Hippocampal formation (tissue), 2 donors: ENCODE results near the gene C6orf120.
"Not testable (repeated sequence)": the region's sequence is repeated elsewhere in the genome, so short reads cannot be mapped to it uniquely, and the experiment has no call there.

Experiments
- DNase-seq, 2 donors: peaks; one replicate each; lab custom pipeline; 2025; lab: John Stamatoyannopoulos, UW

The C6orf120 gene

GRCh38 chr6:169684056-169684455, 17.9 kb upstream of the C6orf120 start:
- no peak for DNase-seq

- DNase-seq: no peak
Observed at GRCh38 chr6:169685860-169686259, 16.1 kb upstream of the C6orf120 start.

GRCh38 chr6:169689287-169689686, 12.6 kb upstream of the C6orf120 start:
- no peak for DNase-seq

- DNase-seq: no peak
Observed at GRCh38 chr6:169691260-169691659, 10.7 kb upstream of the C6orf120 start.

- no peak for DNase-seq
Observed at GRCh38 chr6:169692516-169692915, 9.4 kb upstream of the C6orf120 start.

GRCh38 chr6:169695131-169695530, 6.8 kb upstream of the C6orf120 start:
- DNase-seq: no peak

GRCh38 chr6:169697115-169697514, 4.8 kb upstream of the C6orf120 start:
- not testable (repeated sequence) for DNase-seq

- no peak for DNase-seq
Observed at GRCh38 chr6:169700296-169700695, 1.6 kb upstream of the C6orf120 start.

- DNase-seq: no peak
Observed at GRCh38 chr6:169701311-169701953, 494 bp upstream of the C6orf120 start.

- DNase-seq: no peak
Observed at GRCh38 chr6:169702840-169703246, 917 bp downstream of the C6orf120 start.

- DNase-seq: no peak
Observed at GRCh38 chr6:169707772-169708171, 5.8 kb downstream of the C6orf120 start.

GRCh38 chr6:169709293-169709692, 7.4 kb downstream of the C6orf120 start:
- DNase-seq: no peak

GRCh38 chr6:169710009-169710408, 8.1 kb downstream of the C6orf120 start:
- no peak for DNase-seq

GRCh38 chr6:169714178-169714577, 12.3 kb downstream of the C6orf120 start:
- no peak for DNase-seq

GRCh38 chr6:169714595-169714994, 12.7 kb downstream of the C6orf120 start:
- no peak for DNase-seq

GRCh38 chr6:169719117-169719516, 17.2 kb downstream of the C6orf120 start:
- DNase-seq: no peak

GRCh38 chr6:169720207-169720855, 18.4 kb downstream of the C6orf120 start:
- no peak for DNase-seq

GRCh38 chr6:169722362-169723199, 20.7 kb downstream of the C6orf120 start:
- peak in 1 of 2 donors; percentile 27 for DNase-seq

- peak; percentile 51 to 67 for DNase-seq
Observed at GRCh38 chr6:169723200-169723909, 21.4 kb downstream of the C6orf120 start.

- peak in 1 of 2 donors; percentile 10 for DNase-seq
Observed at GRCh38 chr6:169723991-169724493, 22.1 kb downstream of the C6orf120 start.

- DNase-seq: peak; percentile 15 to 73
Observed at GRCh38 chr6:169724494-169725124, 22.7 kb downstream of the C6orf120 start, which contains the start of gene PHF10. TSS of gene PHF10 (minus strand) at chr6:169724500. CDS start at chr6:169723931, 569 bp downstream.
